HG02642 (cell line): Measurements from ENCODE around the gene GHRHR.

Experiments used
- ATAC-seq: cut with Tn5 transposase; IDR thresholded peaks from one replicate; pipeline ENCODE4 v1.9.1; 2021; ENCODE audit warnings: mild to moderate bottlenecking; ENCODE audit not compliant: unreplicated experiment, poor library complexity

Gene GHRHR

DNA sequence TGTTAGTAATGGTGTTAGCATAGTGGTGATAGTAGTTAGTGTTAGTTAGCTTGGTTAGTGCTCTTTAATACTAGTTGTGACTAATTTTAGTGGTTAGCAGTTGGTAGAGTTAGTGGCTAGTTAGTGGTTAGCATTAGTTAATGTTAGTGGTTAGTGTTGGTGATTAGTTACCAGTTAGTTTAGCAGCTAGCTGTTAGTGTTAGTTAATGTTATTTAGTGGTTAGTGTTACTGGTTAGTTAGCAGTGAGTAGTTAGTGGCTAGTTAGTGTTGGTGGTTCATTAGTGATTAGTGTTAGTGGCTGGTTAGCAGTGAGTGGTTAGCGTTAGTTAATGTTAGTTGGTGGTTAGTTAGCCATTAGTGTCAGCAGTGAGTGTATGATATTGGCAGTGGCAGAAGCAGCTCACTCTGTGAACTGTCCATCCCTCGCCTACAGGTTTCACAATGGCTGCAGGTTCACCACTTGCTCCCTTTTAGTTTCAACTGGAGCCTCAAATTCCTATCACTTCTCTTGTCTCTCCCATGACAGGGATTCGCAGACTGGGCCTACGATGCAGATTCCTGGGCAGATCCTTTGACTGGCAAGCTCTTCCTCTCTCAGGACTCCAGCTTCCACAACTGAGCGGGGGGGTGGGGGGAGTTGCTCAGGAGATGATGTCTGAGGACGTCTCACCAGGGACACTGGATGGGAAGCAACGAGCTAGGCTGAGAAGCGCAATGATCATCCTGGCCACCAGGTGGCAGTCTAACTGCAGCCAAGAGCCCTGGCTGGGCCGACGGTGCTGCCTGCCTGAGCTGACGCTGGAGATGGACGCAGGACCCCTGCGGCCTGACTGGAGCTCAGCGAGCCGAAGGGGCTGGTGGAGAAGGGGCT, 19.5 kb downstream of the GHRHR start:
- ATAC-seq: peak; percentile 91

DNA sequence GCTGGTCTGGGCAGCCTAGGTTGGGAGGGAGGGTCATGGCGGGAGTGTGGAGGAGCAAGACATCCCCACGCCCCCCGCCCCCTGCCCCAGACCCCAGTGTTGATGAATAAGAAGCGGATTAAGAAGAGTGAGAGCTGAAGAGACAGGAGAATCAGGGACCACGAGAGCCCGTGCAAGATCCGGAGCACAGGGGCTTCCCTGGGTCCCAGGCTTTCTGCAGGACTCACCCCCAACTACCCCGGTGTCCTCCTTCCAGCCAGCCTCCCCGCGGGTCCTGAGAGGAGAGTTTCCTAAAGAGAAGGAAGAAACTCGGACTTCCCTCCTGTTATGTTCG, 20.1 kb downstream of the GHRHR start:
- no peak for ATAC-seq

DNA sequence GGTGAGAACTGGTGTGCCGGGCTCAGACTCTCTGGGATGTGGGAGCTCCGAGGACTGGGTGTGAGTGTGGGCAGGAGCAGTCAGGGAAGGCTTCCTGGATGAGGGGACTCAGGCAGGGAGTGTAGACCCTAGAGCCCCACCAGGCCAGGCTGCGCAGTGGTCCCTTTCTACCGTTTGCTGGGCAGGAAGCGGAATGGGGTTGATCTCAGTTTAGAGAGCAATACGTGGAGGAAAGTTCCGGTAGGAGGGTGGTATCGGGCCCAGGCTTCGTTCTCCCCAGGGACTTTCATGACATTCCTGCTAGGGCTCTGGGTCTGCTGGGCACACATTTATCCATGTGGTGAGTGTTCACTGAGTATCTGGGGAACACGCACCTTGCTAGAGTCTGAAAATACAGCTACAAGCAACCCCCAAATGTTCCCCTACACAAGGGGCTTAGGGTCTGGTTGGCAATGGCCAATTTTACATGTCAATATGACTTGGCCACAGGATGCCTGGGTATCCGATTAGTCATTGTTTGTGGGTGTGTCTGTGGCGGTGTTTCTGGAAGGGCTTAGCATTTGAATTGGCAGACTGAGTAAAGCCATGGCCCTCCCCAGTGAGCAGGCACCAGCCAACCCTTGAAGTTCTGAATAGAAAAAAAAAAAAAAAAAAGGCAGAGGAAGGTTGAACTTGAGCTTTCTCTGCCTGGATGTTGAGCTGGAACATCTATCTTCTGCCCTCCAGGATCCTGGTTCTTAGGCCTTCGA, 20.8 kb downstream of the GHRHR start:
- no peak for ATAC-seq

DNA sequence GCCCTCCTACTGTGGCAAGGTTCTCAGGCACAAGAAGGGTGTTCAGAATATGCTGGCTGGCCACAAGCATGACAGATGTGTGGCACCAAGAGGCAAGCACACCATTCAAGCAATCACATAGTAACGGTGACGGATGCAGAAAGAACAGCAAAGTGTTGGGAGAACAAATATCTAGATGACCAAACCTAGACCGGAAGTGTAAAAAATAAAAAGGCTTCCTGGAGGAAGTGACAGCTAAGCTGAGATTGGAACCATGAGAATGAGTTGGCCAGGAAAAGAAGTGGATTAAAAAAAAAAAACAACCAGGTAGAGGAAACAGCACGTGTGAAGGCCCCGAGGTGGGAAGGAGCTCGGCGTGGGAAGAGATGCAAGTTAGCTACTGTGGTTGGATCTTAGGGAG, 22.0 kb downstream of the GHRHR start:
- ATAC-seq: no peak

DNA sequence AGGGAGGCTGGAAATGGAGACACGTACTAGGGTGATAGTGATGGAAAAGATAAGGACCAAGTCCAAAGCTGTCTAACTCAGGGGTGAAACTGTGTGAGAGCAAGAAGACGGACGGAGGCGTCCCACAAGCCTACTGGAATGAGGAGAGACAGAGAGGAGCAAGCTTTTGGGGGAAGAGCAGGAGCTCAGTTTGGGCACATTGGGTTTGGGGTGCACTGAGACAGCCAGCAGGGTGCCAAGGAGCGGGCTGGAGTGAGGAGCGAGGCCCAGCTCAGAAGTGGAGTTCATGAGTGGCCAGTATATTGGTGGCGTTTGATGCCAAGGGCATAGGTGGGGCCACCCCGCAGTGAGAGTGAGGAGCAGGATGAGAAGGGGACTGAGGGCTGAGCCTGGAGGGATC, 22.6 kb downstream of the GHRHR start:
- ATAC-seq: no peak

DNA sequence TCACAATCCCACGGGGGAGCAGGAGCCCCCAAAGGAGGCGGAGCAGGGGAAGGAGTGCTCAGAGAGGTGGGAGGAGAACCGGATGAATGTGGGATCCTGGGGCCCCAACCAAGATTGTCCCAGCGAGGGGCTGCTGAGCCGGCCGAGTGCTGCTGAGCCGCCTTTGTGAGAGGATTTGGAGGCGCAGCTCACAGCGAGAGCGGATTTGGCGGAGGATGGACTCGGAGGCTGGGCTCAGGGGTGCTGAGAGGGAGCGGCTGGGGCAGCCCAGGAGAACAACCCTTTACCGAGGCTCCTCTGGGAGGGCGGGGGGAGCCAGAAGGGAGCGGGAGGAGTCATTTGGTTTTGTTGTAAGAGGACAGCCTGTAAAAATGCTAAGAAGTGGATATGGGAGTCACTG, 23.0 kb downstream of the GHRHR start:
- ATAC-seq: no peak

DNA sequence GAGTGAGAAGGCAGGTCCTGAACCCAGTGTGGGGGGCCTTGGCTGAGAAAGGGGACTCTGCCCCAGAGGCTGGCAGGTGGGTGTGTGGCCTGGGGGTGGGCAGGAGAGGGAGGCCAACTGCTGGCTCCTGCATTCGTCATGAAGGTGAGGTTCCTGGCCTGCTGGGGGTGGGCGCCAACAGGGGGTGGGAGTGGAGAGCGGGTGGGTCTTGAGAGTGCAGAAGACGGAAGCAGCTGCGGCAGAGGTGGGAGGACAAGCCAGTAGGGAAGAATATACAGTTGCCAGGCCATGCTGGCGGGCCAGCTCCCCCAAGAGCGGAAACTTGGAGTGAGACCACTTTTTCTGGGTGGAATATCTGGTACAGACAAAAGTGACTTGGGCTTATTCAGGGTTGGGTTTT, 23.4 kb downstream of the GHRHR start:
- no peak for ATAC-seq

DNA sequence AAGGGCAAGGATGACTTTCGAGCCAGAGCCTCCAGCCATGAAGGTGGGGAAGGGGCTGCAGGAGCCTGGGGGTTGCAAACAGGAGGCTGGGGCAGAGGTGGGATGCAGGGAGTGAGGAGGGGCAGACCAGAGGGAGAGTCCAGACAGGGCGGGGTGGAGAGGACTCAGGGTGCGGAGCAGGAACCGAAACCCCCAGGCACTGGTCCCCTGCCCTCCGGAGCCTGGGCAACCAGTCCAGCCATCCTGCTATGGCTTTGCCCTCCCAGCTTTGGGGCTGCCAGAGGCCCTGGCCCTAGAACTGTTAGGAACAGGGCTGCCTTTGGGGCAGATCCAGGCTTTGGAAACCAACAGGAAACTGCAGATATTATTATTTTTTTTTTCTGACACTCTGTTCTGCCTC, 24.2 kb downstream of the GHRHR start:
- no peak for ATAC-seq

DNA sequence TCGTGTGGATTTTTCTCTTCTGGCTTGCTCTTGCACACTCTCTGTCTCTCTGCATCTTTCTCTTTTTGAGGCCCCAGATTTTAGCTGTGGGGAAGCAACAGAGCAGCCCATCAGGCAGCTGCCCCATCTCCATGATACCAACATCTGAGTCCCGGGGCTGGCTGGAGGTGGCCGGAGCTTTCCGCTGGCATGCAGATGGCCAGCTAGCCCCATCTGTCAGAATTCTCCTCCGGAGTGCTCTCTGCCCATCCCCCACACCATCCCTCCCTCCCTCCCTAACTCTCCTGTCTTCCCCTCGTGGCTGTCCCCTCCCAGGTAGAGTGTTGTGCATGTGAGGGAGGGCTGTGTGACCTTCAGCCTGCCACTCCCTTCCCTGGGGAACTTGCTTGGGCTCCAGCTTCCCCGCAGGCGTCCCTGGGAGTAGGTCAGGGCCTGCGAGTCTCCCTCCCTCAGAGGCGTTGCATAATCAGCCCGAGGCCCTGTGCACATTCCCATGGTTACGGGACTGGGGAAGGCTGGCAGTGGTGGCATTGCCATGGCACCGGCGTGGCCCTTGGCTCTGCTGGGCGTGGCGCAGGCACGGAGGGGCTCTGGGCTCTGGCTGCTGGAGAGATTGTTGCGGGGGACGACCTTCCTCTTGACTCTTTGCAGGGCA, 24.7 kb downstream of the GHRHR start:
- no peak for ATAC-seq

DNA sequence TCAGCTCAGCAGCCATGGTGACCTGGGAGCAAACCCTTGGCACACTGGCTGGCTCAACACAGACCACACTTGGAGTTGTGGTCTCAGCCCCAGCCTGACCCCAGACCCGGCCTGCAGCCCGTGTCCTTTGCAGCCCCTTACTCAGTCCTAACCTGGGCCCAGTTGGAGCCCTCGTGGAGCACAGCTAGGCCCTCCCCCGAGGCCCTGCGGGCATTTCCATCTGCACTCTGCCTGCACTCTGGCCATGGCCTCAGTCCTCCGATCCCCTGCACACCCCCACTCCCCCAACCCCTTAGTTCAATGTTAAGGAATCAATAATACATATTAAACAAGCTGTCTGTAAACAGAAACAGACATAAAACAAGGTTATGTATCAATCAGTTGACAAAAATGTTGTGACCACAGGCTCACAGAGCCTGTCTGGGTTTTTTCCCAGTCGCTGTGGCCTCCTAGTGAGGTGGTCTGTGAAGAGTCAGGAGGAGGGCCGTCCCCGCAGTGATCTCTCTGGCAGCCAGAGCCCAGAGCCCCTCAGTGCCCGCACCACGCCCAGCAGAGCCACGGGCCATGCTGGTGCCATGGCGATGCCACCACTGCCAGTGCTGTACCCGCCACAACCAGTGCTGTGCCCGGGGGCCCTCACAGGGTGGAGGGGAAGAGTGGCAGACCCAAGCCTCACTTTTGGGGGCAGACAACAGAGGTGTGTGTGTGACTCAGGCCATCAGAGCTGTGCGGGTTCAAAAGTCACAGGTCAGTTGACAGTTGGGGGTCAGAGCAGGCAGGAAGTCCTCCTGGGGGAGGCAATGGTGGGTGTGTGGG, 25.5 kb downstream of the GHRHR start:
- ATAC-seq: no peak

DNA sequence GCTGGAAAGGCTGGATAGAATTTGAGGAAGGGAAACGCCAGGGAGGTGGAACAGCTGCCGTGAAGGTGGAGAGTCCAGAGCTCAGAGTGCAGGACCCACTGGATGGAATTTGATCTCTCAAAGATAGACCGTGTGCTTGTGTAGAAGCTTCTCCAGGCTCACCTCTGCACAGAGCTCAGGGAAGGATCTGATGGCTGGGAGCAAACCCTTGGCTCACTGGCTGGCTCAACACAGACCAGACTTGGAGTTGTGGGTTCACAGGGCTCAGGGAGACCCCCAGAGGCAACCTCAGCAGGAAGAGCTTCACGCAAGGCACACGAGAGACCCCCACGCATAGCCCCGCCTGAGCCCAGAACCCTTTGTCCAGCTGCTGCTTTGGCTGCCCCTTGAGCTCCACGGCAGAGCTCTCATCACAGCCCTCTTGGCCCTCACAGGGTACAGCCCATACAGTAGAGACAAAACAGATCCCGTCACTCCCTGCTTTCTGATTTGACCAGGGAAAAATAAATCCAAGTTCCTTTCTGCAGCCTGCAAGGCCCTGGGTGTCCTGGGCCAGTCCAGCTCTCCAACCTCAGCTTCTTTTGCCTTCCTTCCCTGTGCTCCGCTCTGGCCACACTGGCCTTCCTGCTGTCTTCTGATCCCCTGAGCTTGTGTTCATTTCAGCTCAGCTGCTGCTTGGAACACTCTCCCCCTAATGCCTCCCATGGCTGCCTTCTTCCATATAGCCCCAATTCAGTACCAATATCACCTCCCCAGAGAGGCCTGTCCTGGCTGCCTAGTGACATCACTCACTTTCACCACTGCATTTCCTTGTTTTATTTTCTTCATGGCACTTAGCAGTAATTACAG, 26.3 kb downstream of the GHRHR start:
- ATAC-seq: no peak

DNA sequence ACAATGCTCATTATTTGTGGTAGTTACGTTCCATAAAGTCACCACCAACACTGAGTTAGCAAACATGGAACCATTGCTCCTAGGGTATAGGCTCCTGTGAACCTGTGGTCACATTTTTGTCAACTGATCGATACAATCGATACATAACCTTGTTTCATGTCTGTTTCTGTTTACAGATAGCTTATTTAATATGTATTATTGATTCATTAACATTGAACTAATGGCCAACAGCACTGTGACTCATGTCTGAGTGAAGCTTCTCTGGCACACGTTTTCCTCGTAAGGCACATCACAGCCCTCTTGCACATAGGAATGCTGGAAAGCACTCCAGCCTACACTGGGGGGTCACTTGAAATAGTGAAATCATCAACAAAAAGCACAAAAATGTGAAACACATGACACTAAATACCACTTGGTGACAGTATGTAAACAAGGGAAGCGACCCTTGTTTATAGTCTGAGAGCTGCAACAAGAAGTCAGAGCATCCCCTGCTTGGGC, 27.0 kb downstream of the GHRHR start:
- ATAC-seq: no peak

DNA sequence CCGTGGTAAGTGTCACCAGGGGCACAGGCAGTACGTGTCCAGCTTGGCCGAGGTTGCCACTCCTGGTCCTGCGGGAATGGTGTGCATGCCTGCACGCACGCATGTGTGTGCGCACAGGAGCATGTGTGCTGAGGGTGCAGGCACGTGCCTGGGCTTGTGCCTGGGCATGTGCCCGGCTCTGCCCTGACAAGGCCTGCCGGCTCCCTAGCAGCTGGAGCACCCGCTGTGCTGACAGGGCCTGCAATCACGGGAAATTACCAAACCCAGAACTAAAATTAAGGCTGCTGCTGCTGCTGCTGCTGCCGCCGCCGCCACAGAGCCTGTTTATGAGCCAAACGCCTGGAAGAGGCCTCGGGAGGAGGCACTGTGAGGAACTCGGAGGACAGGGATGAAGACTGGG, 28.7 kb downstream of the GHRHR start:
- no peak for ATAC-seq

DNA sequence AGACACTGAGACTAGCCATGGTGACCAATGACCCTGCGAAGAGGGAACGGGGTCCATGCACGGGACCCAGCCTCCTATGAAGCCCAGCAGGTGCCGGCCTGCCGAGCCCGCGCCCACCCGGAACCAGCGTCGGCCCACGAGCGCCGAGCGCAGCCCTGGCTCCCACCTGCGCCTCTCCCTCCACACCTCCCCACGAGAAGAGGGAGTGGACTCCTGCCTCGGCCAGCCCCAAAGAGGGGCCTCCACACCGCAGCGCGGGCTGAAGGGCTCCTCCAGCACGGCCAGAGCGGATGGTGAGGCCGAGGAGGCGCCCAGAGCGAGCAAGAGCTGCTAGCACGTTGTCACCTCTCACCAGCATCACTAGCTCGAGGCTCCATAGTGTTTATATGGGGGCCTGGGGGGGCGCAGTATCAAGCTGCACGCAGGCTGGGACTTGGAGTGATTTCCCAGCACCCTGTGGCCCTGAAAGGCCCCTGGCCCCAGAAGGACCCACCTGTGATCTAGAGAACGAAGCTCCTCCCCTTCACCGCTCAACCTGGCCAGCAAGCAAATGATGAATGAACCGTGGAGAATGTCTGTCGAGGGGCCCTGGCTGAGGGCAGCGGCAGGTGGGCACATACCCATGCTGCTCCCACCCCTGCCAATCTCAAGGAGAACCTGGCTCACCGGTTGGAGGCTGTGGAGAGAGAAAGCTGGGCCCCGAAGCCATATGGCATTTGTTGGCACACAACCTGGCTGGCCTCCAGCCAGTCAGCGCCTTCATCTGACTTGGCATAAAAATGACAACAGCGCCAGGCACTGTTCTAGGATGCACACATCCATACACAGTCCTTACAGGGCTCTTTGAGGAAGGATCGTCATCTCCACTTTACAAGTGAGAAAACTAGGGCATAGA, 30.7 kb downstream of the GHRHR start:
- ATAC-seq: no peak

DNA sequence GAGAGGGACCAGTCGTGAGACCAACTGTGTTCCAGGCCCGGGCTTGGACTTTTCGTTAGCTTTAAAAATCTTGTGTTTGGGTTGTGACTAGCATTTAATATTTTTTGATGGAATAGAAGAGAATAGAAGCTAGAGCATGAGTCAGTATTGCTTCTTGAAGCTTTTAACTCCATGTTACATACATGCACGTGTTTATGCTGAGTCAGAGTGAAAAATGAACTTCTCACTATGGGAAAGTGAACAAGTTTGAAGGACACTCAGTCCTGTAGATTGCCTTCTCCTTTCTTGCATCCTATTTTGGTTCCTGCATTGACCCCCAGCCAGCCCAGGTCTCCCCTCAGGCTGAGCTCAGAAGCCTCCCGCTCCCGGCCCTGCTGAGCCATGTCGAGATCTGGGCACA, 31.8 kb downstream of the GHRHR start:
- no peak for ATAC-seq

DNA sequence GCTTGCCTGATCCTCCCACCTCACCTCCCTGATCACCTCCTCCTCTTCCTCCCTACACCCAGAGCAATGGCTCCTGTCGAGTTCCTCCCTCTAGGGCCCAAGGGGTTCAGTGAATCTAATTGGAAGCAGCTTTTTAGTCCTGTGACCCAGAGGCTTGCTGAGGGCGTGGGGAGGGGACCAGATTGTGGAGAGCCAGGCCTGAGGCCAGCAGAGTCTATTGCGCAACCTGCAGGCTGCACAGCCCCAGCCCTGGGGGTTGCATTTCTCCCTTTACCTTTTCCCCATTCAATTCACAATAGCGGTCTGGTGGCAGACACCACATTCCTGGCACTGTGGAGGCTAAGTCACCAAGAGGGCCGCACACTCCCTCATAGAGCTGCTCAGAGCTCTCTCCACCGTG, 32.5 kb downstream of the GHRHR start:
- ATAC-seq: no peak

DNA sequence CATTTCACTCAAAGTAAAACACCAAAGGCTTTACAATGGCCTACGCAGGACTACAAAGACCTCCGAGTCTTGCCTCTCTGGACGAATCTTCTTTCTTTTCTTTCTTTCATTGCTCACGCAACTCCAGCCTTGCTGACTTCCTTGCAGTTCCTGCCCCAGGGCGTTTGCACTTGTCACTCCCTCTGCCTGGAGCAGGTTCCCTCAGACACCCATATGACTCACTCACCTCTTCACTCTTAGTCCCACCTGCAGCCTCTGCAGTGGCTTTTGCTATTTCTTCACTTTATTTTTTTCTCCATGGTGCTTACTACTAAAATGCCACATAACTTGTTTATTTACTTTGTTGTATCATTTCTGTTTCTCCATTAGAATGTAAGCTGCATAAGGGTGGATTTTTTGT, 33.1 kb downstream of the GHRHR start:
- ATAC-seq: no peak

DNA sequence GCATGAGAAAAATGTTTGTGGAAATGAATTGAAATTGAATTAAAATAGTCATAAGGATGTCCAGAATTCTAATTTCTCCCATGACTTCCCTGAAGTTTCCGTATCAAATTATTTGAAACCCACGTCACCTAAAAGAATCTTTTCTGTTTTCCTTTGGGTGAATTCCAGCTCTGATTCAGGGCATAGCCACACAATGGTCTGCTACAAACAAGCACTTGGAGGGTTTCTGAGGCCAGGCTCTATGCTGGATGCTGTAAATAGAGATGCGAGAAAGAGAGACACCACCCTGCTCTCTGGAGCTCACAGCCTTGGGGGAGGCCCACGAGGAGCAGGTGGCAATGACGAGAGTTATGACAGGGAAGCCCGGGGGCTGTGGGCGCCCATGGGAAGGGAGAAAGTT, 33.6 kb downstream of the GHRHR start:
- no peak for ATAC-seq

DNA sequence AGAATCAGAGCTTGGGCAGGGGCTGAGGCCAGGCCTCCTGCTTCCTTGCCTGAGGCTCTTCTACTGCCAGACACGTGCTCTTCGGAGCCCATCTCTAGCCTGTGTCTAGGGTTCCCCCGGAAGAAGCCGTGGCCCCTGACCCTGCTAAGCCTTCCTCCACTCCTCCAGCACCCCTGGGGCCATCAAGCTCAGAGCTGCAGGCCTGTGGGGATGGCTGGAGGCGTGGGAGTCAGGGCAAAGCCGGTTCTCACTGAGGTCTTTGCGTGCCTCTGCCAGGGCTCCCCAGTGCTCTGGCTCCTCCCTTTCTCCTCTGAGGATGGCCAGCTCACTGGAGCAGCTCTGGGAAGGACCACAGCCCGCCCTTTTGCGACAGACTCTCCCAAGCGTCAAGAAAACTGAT, 34.4 kb downstream of the GHRHR start:
- no peak for ATAC-seq
